Measurements from ENCODE around the gene OVCH2.
A peak's percentile ranks its signal among the peaks of the same experiment; 100 is the strongest.
"Not testable (repeated sequence)": the region's sequence is repeated elsewhere in the genome, so short reads cannot be mapped to it uniquely, and the experiment has no call there.

Gene OVCH2

GRCh38 chr11:7670641-7671040, 35.6 kb downstream of the OVCH2 start:
- DNase-seq: no peak

- no peak for DNase-seq
Measured at GRCh38 chr11:7668911-7669310, 37.4 kb downstream of the OVCH2 start.

DNA sequence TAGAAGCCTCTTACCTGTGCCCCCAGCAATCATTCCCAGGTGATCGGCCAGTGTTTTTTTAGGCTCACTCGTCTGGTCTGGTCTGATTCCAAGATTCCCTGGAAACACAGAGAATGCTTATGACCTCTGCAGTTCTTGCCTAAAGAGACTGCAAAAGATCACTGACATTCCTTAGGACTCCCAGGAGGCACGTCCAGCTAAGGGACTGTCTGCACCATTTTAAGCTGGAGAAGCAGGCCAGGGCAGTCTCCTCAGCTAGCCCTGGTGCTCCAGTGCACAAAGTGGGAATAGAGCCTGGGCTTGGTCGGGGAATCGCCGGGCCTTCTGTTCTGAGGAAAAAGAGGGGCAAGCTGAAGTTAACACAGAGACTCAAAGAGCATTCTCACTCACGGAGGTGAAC, 37.8 kb downstream of the OVCH2 start:
- no peak for DNase-seq

DNA sequence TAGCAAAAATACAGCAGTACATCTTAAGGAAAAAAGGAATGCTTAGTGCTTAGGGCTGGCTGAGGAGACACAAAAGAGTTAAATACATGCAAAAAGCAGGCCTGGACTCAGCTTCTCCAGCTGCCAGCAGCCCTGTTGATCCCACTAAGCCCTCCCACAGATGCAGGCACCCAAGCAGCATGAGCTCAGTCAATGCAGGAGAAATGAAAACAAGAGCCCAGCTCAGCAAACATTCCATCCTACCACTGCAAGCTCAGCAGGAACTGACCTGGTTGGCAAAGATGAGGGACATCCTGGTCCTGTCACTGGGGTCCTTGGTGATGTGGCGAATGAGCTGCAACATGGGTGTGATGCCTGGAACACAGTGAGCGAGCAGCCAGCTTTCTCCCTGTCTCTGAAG, 38.8 kb downstream of the OVCH2 start:
- no peak for DNase-seq

DNA sequence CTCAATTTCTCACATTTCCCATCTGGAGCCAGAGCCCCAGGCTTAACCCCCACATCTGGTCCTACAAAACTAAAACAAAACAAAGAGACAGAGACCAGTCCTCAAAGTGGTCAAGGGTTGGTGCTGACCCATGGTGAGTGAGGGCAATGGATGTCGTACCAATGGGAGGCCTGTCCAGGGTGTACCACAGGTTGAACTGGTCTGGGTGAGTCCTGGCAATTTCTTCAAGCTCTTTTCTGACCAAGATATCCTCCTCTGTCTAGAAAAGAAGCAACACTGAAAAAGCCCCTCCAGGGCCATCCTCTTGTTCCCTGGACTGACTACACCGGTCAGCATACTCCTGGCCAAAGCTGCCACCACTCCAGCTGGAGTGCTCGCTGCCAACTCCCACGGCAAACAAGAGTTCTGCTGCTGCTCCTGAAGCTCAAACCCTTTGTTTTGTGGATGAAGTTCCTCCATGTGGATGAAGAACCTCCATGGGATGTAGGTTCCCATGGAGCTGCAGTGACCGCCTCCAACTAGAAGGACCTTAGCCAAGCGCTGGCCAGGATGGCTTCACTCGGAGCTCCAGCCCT, 39.9 kb downstream of the OVCH2 start:
- no peak for DNase-seq

DNA sequence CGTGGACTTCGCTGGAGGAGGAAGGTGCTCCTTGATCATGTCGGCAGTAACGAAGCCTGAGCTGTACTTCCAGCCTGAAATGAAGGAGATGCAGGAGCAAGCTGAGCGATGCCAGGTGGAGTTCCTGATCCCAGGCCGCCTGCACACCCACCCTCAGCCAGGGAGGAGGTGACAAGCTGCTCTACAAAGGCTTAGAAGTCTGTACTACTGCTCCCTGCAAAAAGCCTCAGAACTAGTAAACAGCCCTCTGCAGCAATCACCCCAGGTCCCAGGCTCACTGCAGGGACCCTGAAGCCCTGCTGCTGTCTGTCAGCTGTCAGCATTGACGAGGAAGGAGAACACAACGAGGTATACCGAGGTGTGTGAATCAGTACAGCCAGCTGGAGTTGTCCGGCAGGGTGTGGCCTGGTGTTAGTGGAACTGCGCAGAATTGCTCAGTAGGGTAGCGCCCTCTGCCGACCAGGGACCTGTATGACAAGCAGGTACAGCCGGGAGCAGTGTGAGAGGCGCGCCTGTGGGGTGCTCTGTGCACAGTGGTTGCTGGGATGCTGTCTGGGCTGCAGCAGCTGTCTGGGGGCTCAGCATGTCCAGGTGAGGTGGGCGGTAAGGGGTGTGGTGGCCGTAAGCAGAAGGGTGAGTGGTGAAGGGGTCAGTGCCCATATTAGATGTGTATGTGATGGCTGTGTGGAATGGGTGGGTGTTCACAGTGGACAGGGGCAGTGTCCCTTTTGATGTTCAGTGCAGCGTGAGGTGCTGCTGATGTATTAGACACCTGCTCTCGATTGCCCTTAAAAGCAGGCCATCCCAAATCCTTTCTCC, 40.6 kb downstream of the OVCH2 start:
- DNase-seq: peak; percentile 3 to 61

- DNase-seq: no peak
Measured at GRCh38 chr11:7664867-7665266, 41.4 kb downstream of the OVCH2 start.

DNA sequence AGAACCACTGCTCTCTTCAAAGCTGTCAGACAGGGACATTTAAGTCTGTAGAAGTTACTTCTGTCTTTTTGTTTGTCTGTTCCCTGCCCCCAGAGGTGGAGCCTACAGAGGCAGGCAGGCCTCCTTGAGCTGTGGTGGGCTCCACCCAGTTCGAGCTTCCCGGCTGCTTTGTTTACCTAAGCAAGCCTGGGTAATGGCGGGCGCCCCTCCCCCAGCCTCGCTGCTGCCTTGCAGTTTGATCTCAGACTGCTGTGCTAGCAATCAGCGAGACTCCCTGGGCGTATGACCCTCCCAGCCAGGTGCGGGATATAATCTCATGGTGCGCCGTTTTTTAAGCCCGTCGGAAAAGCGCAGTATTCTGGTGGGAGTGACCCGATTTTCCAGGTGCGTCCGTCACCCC, 42.7 kb downstream of the OVCH2 start:
- DNase-seq: not testable (repeated sequence)

DNA sequence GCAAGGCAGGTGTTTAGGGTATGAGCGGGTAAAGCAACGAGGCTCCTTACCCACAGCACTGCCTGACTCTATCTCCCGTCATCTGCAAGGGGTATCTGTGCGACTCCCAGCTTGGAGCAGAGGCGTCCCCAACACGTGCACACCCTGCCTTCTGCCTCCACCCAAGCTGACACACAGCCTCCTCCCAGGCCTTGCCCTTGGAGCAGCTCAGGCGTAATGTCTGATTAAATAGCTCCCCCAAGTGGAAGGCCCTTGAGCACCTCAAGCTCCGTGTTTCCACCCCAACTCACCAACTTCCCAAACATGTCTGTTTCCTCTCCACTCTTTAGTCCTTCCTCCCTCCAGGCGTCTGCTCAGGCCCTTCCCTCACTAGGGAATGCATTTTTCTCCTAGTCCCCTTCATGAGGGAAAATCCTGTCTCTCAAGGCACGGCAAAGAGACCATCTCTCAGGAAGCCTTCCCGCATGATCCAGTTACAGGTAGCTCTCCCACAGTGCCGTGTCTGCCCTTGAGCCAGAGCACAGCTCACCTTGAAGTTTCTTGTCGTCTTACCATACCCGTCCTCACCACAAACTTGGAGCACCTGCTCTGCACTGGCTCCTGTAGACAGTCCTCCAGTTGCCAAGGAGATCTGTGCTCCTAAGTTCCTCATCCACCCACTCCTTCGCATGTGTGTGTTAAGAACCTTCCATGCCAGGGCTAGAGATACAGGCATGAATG, 48.8 kb downstream of the OVCH2 start:
- DNase-seq: peak; percentile 12 to 68

DNA sequence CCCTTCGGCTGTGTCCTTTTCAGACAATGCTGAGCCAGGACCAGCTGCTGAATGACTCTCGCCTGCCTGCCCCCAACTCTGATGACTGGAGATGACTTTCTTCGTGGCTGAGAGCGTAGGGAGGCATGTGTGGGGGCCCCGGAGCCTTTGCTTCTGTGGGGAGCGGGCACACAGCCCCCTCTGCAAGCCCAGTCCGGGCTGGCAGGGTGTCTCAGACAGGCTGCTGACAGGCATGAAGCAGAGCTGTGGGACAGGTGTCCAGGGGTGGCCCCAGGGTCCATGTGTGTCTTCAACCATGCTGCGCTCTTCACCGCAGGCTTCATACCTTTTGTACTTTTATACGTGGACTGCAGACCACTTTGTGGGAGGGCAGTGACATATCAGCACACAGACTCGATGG, 49.6 kb downstream of the OVCH2 start:
- DNase-seq: no peak

- no peak for DNase-seq
Measured at GRCh38 chr11:7655253-7656217, 50.7 kb downstream of the OVCH2 start.

DNA sequence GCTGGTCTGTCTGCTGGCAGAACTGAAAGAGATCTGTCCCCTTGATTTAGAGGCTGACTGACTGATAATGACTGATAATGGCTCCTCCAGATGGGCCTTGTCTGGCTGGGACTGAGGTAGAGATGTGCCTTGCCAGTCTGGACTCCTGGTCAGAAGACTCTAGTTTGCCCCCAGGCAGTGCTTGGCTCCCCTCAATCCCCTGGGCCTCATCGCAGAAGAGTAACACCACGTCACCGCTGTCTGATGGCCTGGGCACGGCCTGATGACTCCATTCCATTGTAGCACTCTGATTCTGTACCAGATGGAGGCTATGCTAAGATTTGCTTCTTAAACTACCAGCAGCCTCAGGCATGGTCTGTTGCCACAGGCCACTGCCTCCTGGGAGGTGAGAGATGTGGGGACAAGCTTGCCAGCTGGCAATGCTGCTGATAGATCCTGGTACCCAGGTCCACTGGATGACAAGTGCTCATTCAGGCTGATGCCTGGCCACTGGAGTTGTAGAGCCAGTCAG, 52.0 kb downstream of the OVCH2 start:
- DNase-seq: no peak

GRCh38 chr11:7651700-7652099, 54.6 kb downstream of the OVCH2 start:
- DNase-seq: no peak

DNA sequence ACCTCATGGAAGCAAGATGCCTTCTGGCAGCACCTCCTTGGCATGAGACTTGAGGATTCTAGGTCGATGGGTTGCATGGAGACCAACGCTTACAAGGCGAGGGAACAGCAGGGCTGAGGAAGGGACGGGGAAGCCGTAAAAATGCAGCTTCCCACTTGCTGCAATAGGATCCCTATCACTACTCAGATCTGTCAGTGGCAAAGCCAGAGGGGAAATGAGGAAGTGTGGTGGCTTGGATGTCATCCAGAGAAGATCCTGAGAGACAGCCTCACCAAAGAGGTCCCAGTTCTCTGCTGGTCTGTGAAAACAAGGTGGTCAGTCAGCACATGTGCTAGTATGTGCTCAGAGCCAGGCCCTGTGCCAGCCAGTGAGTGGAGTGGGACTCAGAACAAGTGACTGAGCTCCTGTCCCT, 55.1 kb downstream of the OVCH2 start:
- DNase-seq: no peak

GRCh38 chr11:7648264-7648663, 58.0 kb downstream of the OVCH2 start:
- no peak for DNase-seq

GRCh38 chr11:7646866-7647265, 59.4 kb downstream of the OVCH2 start:
- no peak for DNase-seq

GRCh38 chr11:7645206-7645605, 61.1 kb downstream of the OVCH2 start:
- DNase-seq: no peak

DNA sequence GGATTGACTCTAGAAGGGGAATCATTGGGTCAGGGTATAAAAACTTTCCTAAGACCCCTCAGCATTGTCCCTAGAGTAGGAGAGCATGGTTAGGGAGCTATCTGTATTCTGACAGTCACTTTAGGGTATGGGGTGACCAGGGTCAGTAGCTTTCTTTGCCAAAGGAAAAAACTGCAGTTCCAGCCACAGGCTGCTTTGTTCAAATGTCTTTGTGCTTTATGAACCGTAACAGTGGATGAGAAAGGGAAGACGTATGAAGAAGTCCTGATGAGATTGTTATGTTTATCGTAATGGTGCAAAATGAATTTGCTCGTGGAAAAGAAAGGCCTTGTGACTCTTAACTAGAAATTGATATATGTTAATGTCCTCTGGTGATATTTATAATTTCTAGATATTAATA, 63.0 kb downstream of the OVCH2 start:
- no peak for DNase-seq

DNA sequence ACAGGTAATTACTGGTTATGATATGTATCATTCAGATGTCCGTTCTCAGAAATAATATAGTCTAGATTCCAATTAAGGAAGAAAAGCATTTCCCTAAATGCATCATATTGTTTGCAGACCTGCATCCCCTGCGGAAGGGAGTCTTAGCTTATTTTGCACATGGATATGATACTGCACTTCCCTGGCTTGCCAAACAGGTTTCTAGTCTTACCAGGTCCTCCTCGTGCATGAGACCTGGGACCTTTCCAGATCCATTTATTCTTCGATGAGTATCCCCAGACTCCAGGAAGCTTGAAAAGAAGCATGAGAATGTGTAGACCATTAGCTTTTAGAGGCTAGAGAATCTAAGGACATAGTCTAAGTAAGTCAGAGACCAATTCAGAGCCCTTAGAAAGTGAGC, 63.5 kb downstream of the OVCH2 start:
- no peak for DNase-seq

GRCh38 chr11:7640816-7641215, 65.5 kb downstream of the OVCH2 start:
- DNase-seq: no peak

DNA sequence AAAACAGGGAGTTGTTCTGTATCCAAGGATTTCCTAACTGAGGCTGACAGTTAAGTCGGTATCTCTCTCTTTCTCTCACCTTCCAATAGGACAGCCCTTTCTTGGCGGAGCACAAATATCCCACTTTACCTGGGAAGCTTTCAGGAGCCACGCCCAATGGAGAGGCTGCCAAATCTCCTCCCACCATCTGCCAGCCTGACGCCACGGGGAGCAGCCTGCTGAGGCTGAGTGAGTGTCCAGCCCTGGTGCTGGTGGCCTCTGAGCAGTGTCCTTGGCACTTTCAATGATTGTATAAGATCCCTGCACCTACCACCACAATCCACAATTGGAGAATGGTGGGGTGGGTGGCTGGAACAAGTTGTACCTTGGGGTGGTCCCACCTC, 66.6 kb downstream of the OVCH2 start:
- no peak for DNase-seq

Measured in NCI-H446 (cell line).